Jurkat, Clone E6-1 (cell line): ENCODE results near the gene SH3GLB1.

Experiments
- DNase-seq: peaks from one replicate; pipeline ENCODE4 v3.0.0-alpha.2; 2011; ENCODE audit warnings: low read depth, low spot score
- H3K4me3 ChIP-seq: 2 replicates; pipeline ENCODE4 v1.5.1; 2011; ENCODE audit warnings: mild to moderate bottlenecking, low read length, control low read depth, moderate library complexity

SH3GLB1 gene

DNA sequence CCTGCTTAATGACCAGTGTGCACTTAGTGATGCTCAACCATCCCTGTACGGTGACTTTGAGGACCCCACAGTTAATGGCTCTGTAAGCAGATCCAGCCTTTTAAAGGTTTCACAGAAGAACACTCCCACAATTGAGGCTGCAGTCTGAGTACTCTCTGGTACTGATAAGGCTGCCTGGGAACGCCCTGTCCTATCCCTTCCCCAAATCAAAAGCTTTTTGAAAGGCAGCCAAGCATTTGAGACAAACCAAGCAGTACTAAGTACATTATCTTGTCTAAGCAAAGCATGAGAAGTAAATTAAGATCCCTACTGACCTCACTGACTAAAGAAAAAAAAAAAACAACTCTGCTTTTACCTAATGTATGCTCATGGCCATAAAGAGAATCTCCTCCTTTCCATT, 60.7 kb downstream of the SH3GLB1 start:
- H3K4me3 ChIP-seq, result no peak overlapping the region
- DNase-seq, result no peak

DNA sequence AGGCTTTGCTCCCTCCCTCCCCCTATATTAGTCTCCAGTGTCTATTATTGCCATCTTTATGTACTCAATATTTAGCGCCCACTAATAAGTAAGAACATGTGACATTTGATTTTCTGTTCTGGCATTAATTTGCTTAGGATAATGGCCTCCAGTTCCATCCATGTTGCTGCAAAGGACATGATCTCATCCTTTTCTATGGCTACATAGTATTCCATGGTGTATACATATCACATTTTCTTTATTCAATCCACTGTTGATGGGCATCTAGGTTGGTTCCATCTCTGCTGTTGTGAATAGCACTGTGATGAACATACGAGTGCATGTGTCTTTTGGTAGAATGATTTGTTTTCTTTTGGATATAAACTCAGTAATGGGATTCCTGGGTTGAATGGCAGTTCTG, 61.3 kb downstream of the SH3GLB1 start:
- no peak for DNase-seq
- H3K4me3 ChIP-seq, result no peak overlapping the region

- no peak overlapping the region for H3K4me3 ChIP-seq
- peak; percentile 37 for DNase-seq
Measured at GRCh38 chr1:86768554-86768953, 64.2 kb downstream of the SH3GLB1 start.

- H3K4me3 ChIP-seq, result no peak overlapping the region
- no peak for DNase-seq
Measured at GRCh38 chr1:86769065-86769464, 64.7 kb downstream of the SH3GLB1 start.

DNA sequence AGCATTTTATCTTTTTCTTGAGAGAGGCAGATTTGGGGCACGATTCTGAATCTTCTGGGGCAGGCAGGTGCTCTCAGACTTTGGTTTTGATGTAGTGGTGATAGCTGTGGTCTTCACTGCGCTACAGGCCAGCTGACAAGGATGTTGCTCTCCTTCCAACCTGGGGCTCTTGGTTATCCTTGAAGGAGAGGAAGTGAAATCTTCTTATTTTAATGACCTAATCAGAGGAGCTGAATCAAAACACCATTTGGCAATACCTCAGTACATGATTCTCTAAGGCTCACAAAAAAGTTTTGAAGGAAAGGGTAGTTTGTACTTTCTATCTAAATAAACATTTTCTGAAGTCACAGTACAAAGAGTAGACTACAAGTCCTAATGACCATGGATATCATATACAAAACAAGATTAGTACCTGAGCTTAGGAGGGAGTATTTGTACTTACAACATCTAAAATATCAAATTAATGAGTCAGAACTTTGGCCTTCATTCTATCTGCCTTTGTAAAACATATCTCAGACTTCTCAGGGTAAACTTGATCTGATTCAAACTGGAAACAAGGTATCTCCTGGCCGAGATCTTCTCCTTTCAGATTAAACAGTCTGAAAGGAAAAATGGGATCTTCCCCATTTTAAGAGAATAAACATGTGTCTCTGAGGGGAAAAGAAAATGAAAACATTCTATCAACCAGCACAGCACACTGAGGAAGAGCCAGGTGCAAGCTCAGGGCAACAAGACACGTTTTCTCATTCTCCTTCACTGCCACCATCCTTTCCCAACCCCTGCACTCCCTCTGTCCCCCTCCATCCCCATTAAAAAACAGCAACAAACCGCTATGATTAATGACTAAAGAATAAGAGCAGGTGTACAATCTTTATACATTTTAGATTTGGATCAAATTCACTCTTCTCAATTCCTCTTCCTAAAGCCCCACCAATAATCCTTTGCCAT, 69.2 kb downstream of the SH3GLB1 start:
- DNase-seq, result no peak

GRCh38 chr1:86774305-86775295, 70.2 kb downstream of the SH3GLB1 start:
- peak; percentile 73 for DNase-seq
- H3K4me3 ChIP-seq, result no peak overlapping the region

More for the DNA sequence above, 69.2 kb downstream of the SH3GLB1 start:
- H3K4me3 ChIP-seq, result no peak overlapping the region

DNA sequence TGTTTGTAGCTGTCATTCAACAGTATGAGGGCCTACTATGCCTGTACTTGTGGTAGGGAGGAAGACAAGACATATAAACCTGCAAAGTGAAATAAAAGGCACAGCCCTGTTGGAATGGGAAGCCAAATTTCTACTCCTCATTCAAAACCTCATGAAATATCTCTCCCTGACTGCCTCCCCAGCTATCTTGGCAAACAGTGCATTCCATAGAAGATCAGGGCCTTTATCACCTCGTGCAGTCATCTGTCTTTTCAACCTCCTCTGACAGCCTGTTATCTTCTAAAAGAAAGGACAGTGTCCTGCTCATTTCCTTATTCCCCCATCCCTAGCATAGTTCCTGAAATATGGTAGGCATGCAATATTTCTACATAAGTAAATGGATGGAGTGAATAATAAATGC, 71.0 kb downstream of the SH3GLB1 start:
- no peak overlapping the region for H3K4me3 ChIP-seq
- no peak for DNase-seq

DNA sequence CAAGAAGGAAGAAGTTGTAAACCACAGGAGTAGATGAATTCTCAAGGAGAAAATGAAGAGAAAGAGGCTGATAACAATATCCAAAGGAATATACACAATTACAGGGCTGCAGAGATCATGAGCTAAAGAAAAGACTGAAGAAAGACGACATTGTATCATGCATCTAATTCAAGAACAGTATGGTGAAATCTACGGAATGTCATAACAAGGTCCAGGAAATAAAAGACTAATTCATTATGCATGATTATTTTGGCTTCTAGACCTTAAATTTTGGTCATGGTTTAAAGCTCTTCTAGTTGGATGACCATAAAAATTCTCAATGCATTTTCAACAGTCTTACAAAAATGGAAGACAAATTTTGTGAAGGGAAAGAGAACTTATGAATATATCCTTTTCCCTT, 71.7 kb downstream of the SH3GLB1 start:
- DNase-seq, result no peak
- no peak overlapping the region for H3K4me3 ChIP-seq

DNA sequence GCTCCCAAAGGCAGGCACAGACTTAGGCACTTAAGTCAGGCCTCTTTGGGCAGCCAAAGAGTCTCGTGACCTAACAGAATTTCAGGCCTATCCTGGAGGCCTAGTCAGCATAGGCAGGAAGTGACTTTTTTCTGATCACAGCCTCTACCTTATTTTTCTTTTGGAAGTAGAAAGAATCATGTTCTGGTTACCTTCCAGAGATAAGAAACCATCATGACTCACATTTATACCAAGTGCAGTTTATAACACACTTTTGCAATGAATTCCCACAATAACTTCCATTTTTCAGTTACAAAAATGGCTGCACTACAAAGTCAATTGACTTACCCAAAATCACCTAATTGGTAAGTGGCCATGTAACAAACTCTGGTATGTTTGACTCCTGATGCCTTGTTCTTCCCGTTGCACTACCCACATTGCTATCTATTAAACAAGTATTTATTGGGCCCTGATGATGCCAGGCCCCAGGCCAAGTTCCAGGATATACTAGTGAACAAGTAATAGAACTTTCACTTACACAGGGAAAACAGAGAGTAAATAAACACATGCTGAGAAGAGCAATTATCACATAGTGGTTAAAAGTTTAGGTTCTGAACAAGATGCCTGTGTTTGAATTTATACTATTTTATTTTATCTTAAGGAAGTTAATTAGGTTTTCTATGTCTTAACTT, 74.3 kb downstream of the SH3GLB1 start:
- no peak for DNase-seq

GRCh38 chr1:86779308-86780191, 75.2 kb downstream of the SH3GLB1 start:
- H3K4me3 ChIP-seq, result no peak overlapping the region
- DNase-seq, result no peak

More for the DNA sequence above, 74.3 kb downstream of the SH3GLB1 start:
- no peak overlapping the region for H3K4me3 ChIP-seq

- H3K4me3 ChIP-seq, result no peak overlapping the region
- DNase-seq, result no peak
Measured at GRCh38 chr1:86782482-86782881, 78.1 kb downstream of the SH3GLB1 start.

- no peak for DNase-seq
- H3K4me3 ChIP-seq, result no peak overlapping the region
Measured at GRCh38 chr1:86787621-86788020, 83.2 kb downstream of the SH3GLB1 start.

DNA sequence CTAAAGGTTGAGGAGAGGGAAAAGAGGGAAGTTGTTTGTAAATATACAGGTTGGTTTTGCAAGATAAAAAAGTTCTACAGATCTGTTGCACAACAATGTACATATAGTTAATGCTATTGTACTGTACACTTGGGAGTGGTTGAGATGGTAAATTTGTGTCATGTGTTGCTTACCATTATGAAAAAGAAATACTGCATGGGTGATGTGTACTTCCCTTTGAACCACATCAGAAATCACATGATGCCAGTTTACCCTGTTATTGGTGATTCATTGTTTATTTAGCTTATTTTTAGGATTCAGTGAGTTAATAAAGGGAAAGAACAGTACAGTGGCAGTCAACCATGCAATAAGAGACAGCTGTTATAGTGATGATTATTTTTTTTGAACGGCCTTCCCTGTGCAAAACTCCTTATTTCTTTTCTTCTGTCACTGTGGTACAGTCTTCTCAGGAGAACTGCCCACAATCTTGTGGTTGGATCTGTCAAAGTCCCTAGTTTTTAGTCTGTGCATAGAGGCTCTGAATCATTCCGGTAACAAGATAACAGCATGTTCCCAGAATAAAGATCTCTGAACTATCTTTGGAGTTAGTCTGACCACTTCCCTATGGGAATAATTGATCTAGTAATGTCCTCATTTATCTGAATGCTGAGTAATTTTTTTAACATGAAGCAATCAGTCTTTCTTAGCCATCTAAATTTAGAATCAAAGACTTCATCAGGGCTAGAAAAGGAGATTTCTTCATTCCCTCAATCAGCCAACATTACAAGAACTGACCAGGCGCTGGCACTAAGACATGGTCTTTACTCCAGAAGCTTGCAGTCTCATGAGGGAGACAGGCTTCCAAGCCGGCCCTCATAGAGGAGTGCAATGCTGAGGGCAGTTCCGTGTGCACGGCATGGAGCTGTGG, 84.2 kb downstream of the SH3GLB1 start:
- no peak for DNase-seq
- H3K4me3 ChIP-seq, result no peak overlapping the region

DNA sequence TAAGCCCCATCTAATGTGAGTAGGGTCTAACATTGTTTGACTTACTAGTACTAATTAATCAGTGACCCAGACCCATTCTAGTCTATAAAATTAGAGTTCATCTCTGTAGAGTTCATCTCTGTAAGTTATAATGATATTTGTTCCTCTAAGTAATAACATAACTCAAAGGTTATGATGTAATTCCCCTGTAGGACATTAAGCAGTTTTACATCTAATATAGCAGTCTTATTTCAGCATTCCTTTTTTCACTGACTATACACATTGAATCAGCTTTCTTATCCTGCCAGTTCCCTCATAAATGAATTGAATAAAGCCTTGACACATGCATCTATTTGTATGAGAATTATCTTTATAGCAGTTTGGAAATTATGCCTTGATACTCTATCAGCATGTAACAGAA, 90.9 kb downstream of the SH3GLB1 start:
- H3K4me3 ChIP-seq, result no peak overlapping the region
- no peak for DNase-seq
